ENCODE results near the gene CIB2. TPM values are rescaled to one million over a fixed set of nuclear protein-coding genes. Genes with fewer than 3 reads are reported as not detected.

The CIB2 gene
- polyA plus RNA-seq, 1 donor (not counting 4 experiments of a cell fraction or from before 2014, with no cell fraction given): 4.1 TPM

- Histone ChIP-seq H2AFZ (ENCODE audit: control insufficient read depth, low read length) (no peak overlapping the region), H4K20me1 (ENCODE audit: control insufficient read depth, extremely low read depth, insufficient read depth, low read length) (no peaks in the 10 kb centered on the region), H3K27ac (ENCODE audit: control insufficient read depth, insufficient read depth, low read length) (no peak overlapping the region), H3K9me3 (ENCODE audit: control insufficient read depth, low read depth, low read length) (no peaks in the 10 kb centered on the region), H3K9ac (ENCODE audit: control insufficient read depth, extremely low read depth, insufficient read depth, low read length) (no peak overlapping the region), H3K4me3 (ENCODE audit: control insufficient read depth in 2 of 3, extremely low read depth in 1 of 3, insufficient read depth in 2 of 3, low read depth in 1 of 3, low read length in 3 of 3) (no peak overlapping the region), H3K9me1 (ENCODE audit: control insufficient read depth, extremely low read depth, insufficient read depth, low read length) (no peaks in the 10 kb centered on the region), H3K4me2 (ENCODE audit: control insufficient read depth, extremely low read depth, insufficient read depth, low read depth, low read length) (no peak overlapping the region), H3K36me3 (ENCODE audit: control insufficient read depth in 2 of 2, extremely low read depth in 1 of 2, insufficient read depth in 2 of 2, low read length in 2 of 2) (no peaks in the 10 kb centered on the region), H3K79me2 (ENCODE audit: control insufficient read depth, insufficient read depth, low read length) (no peaks in the 10 kb centered on the region), H3K27me3 (ENCODE audit: control insufficient read depth, extremely low read depth, insufficient read depth, low read length) (no peaks in the 10 kb centered on the region), H3K4me1 (ENCODE audit: control insufficient read depth, extremely low read depth, insufficient read depth, low read length) (no peaks in the 10 kb centered on the region)
- no peak for FAIRE-seq
- dilution Hi-C loops (cut with MboI; ENCODE audit: extremely low pct_ligation_motif_present, low sequenced_read_pairs): no loop called here
- TF ChIP-seq, protein P1, sequence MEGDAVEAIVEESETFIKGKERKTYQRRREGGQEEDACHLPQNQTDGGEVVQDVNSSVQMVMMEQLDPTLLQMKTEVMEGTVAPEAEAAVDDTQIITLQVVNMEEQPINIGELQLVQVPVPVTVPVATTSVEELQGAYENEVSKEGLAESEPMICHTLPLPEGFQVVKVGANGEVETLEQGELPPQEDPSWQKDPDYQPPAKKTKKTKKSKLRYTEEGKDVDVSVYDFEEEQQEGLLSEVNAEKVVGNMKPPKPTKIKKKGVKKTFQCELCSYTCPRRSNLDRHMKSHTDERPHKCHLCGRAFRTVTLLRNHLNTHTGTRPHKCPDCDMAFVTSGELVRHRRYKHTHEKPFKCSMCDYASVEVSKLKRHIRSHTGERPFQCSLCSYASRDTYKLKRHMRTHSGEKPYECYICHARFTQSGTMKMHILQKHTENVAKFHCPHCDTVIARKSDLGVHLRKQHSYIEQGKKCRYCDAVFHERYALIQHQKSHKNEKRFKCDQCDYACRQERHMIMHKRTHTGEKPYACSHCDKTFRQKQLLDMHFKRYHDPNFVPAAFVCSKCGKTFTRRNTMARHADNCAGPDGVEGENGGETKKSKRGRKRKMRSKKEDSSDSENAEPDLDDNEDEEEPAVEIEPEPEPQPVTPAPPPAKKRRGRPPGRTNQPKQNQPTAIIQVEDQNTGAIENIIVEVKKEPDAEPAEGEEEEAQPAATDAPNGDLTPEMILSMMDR (optimal IDR thresholded peaks at IDR 0.05 in 1 of 3, IDR thresholded peaks at IDR 0.05 in 1 of 3, conservative IDR thresholded peaks at IDR 0.05 in 1 of 3; ENCODE audit: extremely low read depth in 1 of 3, insufficient read depth in 2 of 3, low read length in 3 of 3): no peak
- DNase-seq (ENCODE audit: low read depth, low spot score): no peak
Measured at GRCh38 chr15:78098131-78098755, 33.0 kb downstream of the CIB2 start.

DNA sequence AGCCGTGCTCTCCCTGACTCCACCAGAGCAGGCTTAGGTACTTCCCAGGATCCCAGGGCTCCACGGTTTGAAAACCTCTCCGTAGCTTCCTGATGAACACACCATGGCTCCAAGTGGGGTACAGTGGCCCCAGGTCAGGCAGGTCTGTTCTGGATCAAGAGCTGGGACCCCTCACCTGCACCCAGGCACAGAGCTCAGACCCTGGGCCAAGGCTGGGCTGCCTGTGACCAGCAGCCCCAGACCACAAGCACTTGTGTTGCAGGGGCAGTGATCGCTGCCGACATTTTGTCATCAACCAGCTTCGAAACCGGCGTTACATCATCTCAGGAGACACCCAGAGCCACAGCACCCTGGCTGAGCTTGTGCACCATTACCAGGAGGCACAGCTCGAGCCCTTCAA, 33.6 kb downstream of the CIB2 start:
- FAIRE-seq: no peak
- TF ChIP-seq, protein P1 (optimal IDR thresholded peaks at IDR 0.05 in 1 of 3, IDR thresholded peaks at IDR 0.05 in 1 of 3, conservative IDR thresholded peaks at IDR 0.05 in 1 of 3; ENCODE audit: extremely low read depth in 1 of 3, insufficient read depth in 2 of 3, low read length in 3 of 3): no peak
- no peak for TF ChIP-seq EZH2 (IDR thresholded peaks at IDR 0.05; ENCODE audit: low read length)
- Histone ChIP-seq H4K20me1 (ENCODE audit: control insufficient read depth, extremely low read depth, insufficient read depth, low read length) (no peaks in the 10 kb centered on the region), H3K9me1 (ENCODE audit: control insufficient read depth, extremely low read depth, insufficient read depth, low read length) (no peaks in the 10 kb centered on the region), H3K27ac (ENCODE audit: control insufficient read depth, insufficient read depth, low read length) (no peak overlapping the region), H3K9ac (ENCODE audit: control insufficient read depth, extremely low read depth, insufficient read depth, low read length) (no peak overlapping the region), H3K36me3 (ENCODE audit: control insufficient read depth in 2 of 2, extremely low read depth in 1 of 2, insufficient read depth in 2 of 2, low read length in 2 of 2) (no peaks in the 10 kb centered on the region), H3K4me2 (ENCODE audit: control insufficient read depth, extremely low read depth, insufficient read depth, low read depth, low read length) (no peak overlapping the region), H3K4me3 (ENCODE audit: control insufficient read depth in 2 of 3, extremely low read depth in 1 of 3, insufficient read depth in 2 of 3, low read depth in 1 of 3, low read length in 3 of 3) (no peak overlapping the region), H3K79me2 (ENCODE audit: control insufficient read depth, insufficient read depth, low read length) (no peaks in the 10 kb centered on the region), H2AFZ (ENCODE audit: control insufficient read depth, low read length) (no peak overlapping the region), H3K27me3 (ENCODE audit: control insufficient read depth, extremely low read depth, insufficient read depth, low read length) (no peaks in the 10 kb centered on the region), H3K9me3 (ENCODE audit: control insufficient read depth, low read depth, low read length) (no peaks in the 10 kb centered on the region), H3K4me1 (ENCODE audit: control insufficient read depth, extremely low read depth, insufficient read depth, low read length) (no peaks in the 10 kb centered on the region)
- dilution Hi-C loops (cut with MboI; ENCODE audit: extremely low pct_ligation_motif_present, low sequenced_read_pairs): no loop called here
- no peak for DNase-seq (ENCODE audit: low read depth, low spot score)

Data from keratinocyte (primary cell).